Heart left ventricle (tissue), 16 donors: ENCODE data around the gene TRPM2. TPM values are rescaled to one million over a fixed set of nuclear protein-coding genes. Genes with fewer than 3 reads are reported as not detected.

Source experiments
- ATAC-seq, 4 donors: fragments of 200-7000 bp; cut with Tn5 transposase; one replicate each; pipeline ENCODE4 v1.9.1; 2020 to 2022; ENCODE audit warnings: moderate library complexity in 4 of 4, mild to moderate bottlenecking in 3 of 4, moderate number of reproducible peaks in 1 of 4
- DNase-seq, 5 donors: peaks; one replicate each; pipeline ENCODE4 v3.0.0-alpha.2; 2020
- H3K27ac ChIP-seq, 12 donors: fragments of 200-600 bp; sonication (generic) in 4 of 12; one replicate each; pipeline versions ENCODE4 v1.5.0 to v1.8.0; 2016 to 2022; ENCODE audit warnings: mild to moderate bottlenecking in 2 of 12
- H3K27me3 ChIP-seq, 9 donors: fragments of 200-600 bp; sonication (generic) in 2 of 9; one replicate each; pipeline versions ENCODE4 v1.5.1 to v1.8.0; 2016 to 2022; ENCODE audit warnings: mild to moderate bottlenecking in 3 of 9
- H3K36me3 ChIP-seq, 9 donors: fragments of 200-600 bp; sonication (generic) in 2 of 9; one replicate each; pipeline versions ENCODE4 v1.5.0 to v1.8.0; 2018 to 2022; ENCODE audit warnings: mild to moderate bottlenecking in 2 of 9
- H3K4me1 ChIP-seq, 12 donors: fragments of 200-600 bp; sonication (generic) in 4 of 12; one replicate each; pipeline versions ENCODE4 v1.5.0 to v1.8.0; 2016 to 2022; ENCODE audit warnings: mild to moderate bottlenecking in 3 of 12
- H3K4me3 ChIP-seq, 12 donors: fragments of 200-600 bp; sonication (generic) in 4 of 12; one replicate each; pipeline versions ENCODE4 v1.5.0 to v1.8.0; 2017 to 2022; ENCODE audit warnings: mild to moderate bottlenecking in 9 of 12, moderate library complexity in 4 of 12
- H3K9me3 ChIP-seq, 12 donors: fragments of 200-600 bp; sonication (generic) in 4 of 12; one replicate each; pipeline versions ENCODE4 v1.5.0 to v1.8.0; 2016 to 2022; ENCODE audit warnings: mild to moderate bottlenecking in 1 of 12
- POLR2A ChIP-seq, 2 donors: fragments of 450-650 bp; IDR thresholded peaks; one replicate each; pipeline ENCODE4 v1.6.1; 2017; ENCODE audit warnings: antibody characterized with exemption in 2 of 2, mild to moderate bottlenecking in 2 of 2, moderate library complexity in 2 of 2
- WGBS, 4 donors: extraction: QIAGEN DNeasy Blood & Tissue Kit in 2 of 4; methylation state at CpG; one replicate each; pipeline versions ENCODE4 v1.1.5 to v1.1.7; 2013 to 2018; 5-methylcytosine and 5-hydroxymethylcytosine counted together
- intact Hi-C, 10 donors: fragments of 100-400 bp; cut with DNase I; formaldehyde crosslinking; loops; one replicate each; pipeline versions ENCODE4 v1.11.1 to v1.14.2; 2022
- polyA plus RNA-seq, 2 donors: library from polyadenylated mRNA; stranded (reverse); fragments of 200-250 nt; gene quantifications; one replicate each; pipeline ENCODE4 v1.2.3, GENCODE V29; 2013
- total RNA-seq, 9 donors: library from RNA; depleted of rRNA in 2 of 9; stranded (reverse); fragments of >200 nt in 2 of 9; fragmentation: NEBNext Ultra II Directional in 3 of 9; extraction: Animal tissue kit (Norgen Biotek cat#: 25700) in 3 of 9; gene quantifications; one replicate each; pipeline versions ENCODE4 v1.1.0 to v1.2.4, GENCODE V29; 2016 to 2023
- TF ChIP-seq, protein P1 (sequence below), 12 donors: fragments of 200-600 bp; sonication (generic) in 4 of 12; IDR thresholded peaks; one replicate each; pipeline versions ENCODE4 v1.5.0 to v1.8.0; 2018 to 2022; ENCODE audit warnings: antibody characterized with exemption in 12 of 12, mild to moderate bottlenecking in 5 of 12
- donor health status: ischemic (EF 13 %, LVEDD 7.1; RV severe dilation, severe dysfunction).
- donor health status: healthy with polysubstance abuse.
- donor health status: DM: no; HTN: yes; CAD: no.
- donor health status: DM: no; HTN: no; CAD: no.
- donor health status: ischemic (EF 25% LVEDD 6.9; RV normal size, moderate dysfunction).
- donor health status: ischemic (EF 25% LVEDD 5.7; RV mildly dilated, moderate dysfunction).
- donor health status: healthy.
- donor health status: DM: yes; HTN: yes; CAD: no.
- donor health status: ischemic (EF 35%, LVEDD 5.7; RV mildly dilated, moderate dysfunction).
- donor health status: nonischemic (EF 11% LVEDD 7.7; RV severe dilation, severe dysfunction).
- donor health status: DM: yes; HTN: yes; CAD: no.
- donor health status: PGD.
- donor health status: ischemic (EF 29% LVEDD 5.4; RV normal size, mild dysfunction).
- donor health status: nonischemic (EF 23%, LVEDD 6.1; RV moderate dilation, normal function).

TRPM2 gene
- total and polyA plus RNA-seq, 11 donors = 0.66 to 20.5 (median 1.2) TPM

DNA sequence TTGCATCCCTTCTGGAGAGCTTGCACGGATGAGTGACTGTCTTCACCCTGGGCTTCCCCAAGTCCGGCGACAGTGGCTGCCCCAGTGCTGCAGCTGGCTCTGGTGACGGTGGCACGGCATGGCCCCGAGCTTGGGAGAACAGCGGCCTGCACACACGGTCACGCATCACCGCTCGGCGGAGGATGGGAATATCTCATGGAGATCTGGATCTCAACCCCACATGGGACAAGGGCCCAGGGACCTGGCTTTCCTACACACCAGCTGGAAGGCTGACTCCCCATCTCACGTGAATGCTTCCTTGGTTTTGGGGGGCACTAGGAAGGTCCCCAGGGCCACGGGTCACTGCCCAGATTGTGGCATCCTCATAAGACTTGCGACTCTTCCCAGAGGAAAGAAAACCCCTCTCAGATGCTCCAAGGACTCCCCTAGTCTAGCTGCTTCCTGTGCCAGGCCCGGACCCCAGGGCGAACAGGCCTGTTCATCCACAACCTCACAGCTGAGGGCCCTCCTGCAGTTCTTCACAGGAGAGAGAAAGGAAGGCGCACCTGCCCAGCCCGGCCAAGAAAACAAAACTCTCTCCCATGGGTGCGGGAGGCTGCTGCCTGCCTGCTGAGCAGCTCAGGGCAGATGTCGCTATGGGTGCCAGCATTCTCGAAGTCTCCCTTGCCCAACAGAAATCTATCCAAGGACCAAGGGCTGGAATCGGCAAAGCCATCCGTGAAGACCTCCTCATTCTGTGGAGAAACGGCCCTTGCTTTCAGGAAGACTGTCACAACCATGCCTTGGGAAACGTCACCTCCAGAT is 24.1 kb upstream of the TRPM2 start:
- no peaks in the 10 kb centered on the region for H3K27me3 ChIP-seq
- no peak overlapping the region for H3K4me3 ChIP-seq
- peaks cover 0 to 53% (median 33%) of the 10 kb centered on the region in 9 donors for H3K36me3 ChIP-seq
- 80 to 84% (median 82%) methylated on average over 15 to 26 of the region's 26 CpGs for WGBS, 4 donors
- intact Hi-C loops = loop anchor here in 1 of 10 donors (10.0 kb wide), 1 partner anchor 56 kb away; no protein-coding TSS in a partner anchor
- ATAC-seq (no peak), DNase-seq (no peak)
- H3K9me3 ChIP-seq = no peaks in the 10 kb centered on the region
- no peaks in the 10 kb centered on the region for H3K4me1 ChIP-seq
- no peak overlapping the region for H3K27ac ChIP-seq
- TF ChIP-seq, protein P1, sequence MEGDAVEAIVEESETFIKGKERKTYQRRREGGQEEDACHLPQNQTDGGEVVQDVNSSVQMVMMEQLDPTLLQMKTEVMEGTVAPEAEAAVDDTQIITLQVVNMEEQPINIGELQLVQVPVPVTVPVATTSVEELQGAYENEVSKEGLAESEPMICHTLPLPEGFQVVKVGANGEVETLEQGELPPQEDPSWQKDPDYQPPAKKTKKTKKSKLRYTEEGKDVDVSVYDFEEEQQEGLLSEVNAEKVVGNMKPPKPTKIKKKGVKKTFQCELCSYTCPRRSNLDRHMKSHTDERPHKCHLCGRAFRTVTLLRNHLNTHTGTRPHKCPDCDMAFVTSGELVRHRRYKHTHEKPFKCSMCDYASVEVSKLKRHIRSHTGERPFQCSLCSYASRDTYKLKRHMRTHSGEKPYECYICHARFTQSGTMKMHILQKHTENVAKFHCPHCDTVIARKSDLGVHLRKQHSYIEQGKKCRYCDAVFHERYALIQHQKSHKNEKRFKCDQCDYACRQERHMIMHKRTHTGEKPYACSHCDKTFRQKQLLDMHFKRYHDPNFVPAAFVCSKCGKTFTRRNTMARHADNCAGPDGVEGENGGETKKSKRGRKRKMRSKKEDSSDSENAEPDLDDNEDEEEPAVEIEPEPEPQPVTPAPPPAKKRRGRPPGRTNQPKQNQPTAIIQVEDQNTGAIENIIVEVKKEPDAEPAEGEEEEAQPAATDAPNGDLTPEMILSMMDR (IDR thresholded peaks at IDR 0.05) = no peak
- no peak for TF ChIP-seq POLR2A (IDR thresholded peaks at IDR 0.05)

- ATAC-seq = peak in 1 of 4 donors; percentile 2
- TF ChIP-seq, protein P1 (IDR thresholded peaks at IDR 0.05) = no peak
- no peak for TF ChIP-seq POLR2A (IDR thresholded peaks at IDR 0.05)
- DNase-seq = no peak
- H3K27ac ChIP-seq = no peak overlapping the region
- WGBS, 4 donors = 87 to 91% (median 88%) methylated on average over 24 to 44 of the region's 44 CpGs
- intact Hi-C loops = loop anchor here in 2 of 10 donors (10.0 kb wide), 2 partner anchors 55 to 125 kb away; partner anchors contain the start of gene LRRC3 (in 1 of the 2)
- no peaks in the 10 kb centered on the region for H3K4me1 ChIP-seq
- H3K36me3 ChIP-seq = peaks cover 0 to 49% (median 30%) of the 10 kb centered on the region in 9 donors
- H3K9me3 ChIP-seq = no peaks in the 10 kb centered on the region
- no peak overlapping the region for H3K4me3 ChIP-seq
- no peaks in the 10 kb centered on the region for H3K27me3 ChIP-seq
These were observed 23.3 kb upstream of the TRPM2 start for GRCh38 chr21:44329971-44330681.

GRCh38 chr21:44330698-44331097 is 22.7 kb upstream of the TRPM2 start:
- Histone ChIP-seq H3K27ac (no peak overlapping the region), H3K27me3 (no peaks in the 10 kb centered on the region), H3K4me1 (no peaks in the 10 kb centered on the region), H3K36me3 (peaks cover 0 to 49% (median 29%) of the 10 kb centered on the region in 9 donors), H3K9me3 (no peaks in the 10 kb centered on the region), H3K4me3 (no peak overlapping the region)
- TF ChIP-seq POLR2A (IDR thresholded peaks at IDR 0.05) = no peak
- TF ChIP-seq, protein P1 (IDR thresholded peaks at IDR 0.05) = no peak
- WGBS, 4 donors = 84 to 88% (median 87%) methylated on average over 7 to 18 of the region's 18 CpGs
- ATAC-seq = no peak
- intact Hi-C loops = loop anchor here in 1 of 10 donors (10.0 kb wide), 1 partner anchor 124 kb away; the partner anchor contains the start of gene LRRC3
- DNase-seq = no peak

DNA sequence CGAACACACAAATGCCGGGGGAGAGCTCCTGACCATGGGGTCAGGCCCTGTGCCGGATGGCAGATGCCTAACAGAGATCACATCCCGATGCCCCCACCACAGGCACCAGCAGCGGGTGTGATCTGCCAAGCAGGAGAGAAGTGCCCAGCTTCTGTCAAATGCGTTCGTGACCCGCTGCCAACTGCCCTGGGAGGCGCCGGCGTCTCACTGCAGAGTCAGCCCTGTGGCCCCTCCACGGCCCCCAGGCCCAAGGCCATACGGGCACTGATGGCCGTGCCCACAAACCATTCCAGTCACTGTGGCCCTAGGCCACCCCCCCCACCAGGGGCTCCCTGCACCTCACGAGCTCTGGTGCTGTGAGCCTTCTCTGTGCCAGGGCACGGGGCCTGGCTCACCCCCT is 22.2 kb upstream of the TRPM2 start:
- no peak overlapping the region for H3K27ac ChIP-seq
- no peak for DNase-seq

More for the DNA sequence above, 22.2 kb upstream of the TRPM2 start:
- Histone ChIP-seq H3K4me3 (no peak overlapping the region), H3K36me3 (peaks cover 0 to 47% (median 25%) of the 10 kb centered on the region in 9 donors), H3K4me1 (no peaks in the 10 kb centered on the region), H3K9me3 (no peaks in the 10 kb centered on the region), H3K27me3 (no peaks in the 10 kb centered on the region)
- intact Hi-C loops = loop anchor here in 1 of 10 donors (10.0 kb wide), 1 partner anchor 124 kb away; the partner anchor contains the start of gene LRRC3
- no peak for ATAC-seq
- TF ChIP-seq POLR2A (IDR thresholded peaks at IDR 0.05) = no peak
- TF ChIP-seq, protein P1 (IDR thresholded peaks at IDR 0.05) = no peak
- WGBS, 4 donors = 86 to 94% (median 92%) methylated on average over 2 to 16 of the region's 16 CpGs
